Peyer's patch (tissue), 4 donors: ENCODE results near the gene USF2.

Source experiments
- POLR2A ChIP-seq, 2 donors: fragments of 450-650 bp; IDR thresholded peaks; one replicate each; pipeline ENCODE4 v1.5.1; 2017; ENCODE audit warnings: antibody characterized with exemption in 2 of 2, mild to moderate bottlenecking in 2 of 2, moderate library complexity in 2 of 2
- TF ChIP-seq, protein P1 (sequence below), 6 experiments: fragments of 450-650 bp in 4 of 6; fragments of 200-600 bp in 2 of 6; sonication (generic) in 1 of 6; IDR thresholded peaks; one replicate each; pipeline ENCODE4 v1.5.1; 2017 to 2019; ENCODE audit warnings: antibody characterized with exemption in 6 of 6, mild to moderate bottlenecking in 3 of 6, moderate library complexity in 1 of 6

DNA sequence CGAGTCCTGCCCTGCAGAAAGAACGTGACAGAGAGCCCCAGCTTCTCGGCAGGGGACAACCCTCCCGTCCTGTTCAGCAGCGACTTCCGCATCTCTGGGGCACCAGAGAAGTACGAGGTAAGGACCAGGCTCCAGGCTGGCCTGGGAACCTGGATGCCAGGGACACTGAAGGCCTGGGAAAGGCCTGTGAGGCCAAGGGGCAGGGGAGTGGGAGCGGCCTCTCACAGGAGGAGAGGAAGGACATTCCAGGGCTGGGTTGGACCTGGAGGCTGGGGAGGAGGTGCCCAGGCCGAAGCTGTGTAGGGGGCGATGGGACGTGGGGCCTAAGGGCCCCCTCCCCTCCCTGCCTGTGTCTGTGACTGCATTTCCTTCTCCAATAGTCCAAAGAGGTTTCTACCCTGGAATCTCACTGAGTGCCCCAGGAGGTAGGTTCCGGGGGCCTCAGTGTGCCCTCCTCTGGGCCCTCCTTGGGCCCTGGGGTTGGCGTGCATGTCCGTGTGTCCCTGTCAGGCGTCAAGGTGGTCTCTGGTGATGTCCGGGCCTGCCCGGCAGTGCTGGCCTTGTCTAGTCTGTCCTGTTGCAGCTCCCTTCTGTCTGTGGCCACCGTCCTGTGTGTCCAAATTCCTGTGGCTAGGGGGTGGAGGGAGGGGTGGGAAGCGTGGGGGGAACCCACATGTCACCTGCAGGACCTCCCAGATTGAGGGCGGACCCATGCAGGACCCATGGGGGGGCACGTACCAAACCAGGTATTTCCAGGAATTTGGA, 43.3 kb downstream of the USF2 start:
- TF ChIP-seq, protein P1, sequence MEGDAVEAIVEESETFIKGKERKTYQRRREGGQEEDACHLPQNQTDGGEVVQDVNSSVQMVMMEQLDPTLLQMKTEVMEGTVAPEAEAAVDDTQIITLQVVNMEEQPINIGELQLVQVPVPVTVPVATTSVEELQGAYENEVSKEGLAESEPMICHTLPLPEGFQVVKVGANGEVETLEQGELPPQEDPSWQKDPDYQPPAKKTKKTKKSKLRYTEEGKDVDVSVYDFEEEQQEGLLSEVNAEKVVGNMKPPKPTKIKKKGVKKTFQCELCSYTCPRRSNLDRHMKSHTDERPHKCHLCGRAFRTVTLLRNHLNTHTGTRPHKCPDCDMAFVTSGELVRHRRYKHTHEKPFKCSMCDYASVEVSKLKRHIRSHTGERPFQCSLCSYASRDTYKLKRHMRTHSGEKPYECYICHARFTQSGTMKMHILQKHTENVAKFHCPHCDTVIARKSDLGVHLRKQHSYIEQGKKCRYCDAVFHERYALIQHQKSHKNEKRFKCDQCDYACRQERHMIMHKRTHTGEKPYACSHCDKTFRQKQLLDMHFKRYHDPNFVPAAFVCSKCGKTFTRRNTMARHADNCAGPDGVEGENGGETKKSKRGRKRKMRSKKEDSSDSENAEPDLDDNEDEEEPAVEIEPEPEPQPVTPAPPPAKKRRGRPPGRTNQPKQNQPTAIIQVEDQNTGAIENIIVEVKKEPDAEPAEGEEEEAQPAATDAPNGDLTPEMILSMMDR (IDR thresholded peaks at IDR 0.05) = no peak
- no peak for TF ChIP-seq POLR2A (IDR thresholded peaks at IDR 0.05)
